ENCODE measurements around the gene AFF1. TPM values are rescaled to one million over a fixed set of nuclear protein-coding genes. Genes with fewer than 3 reads are reported as not detected.
"Not testable (repeated sequence)": the region's sequence is repeated elsewhere in the genome, so short reads cannot be mapped to it uniquely, and the experiment has no call there.

AFF1 gene
- total and polyA plus RNA-seq, 5 donors = 63.4 to 86.6 (median 83.1) TPM

DNA sequence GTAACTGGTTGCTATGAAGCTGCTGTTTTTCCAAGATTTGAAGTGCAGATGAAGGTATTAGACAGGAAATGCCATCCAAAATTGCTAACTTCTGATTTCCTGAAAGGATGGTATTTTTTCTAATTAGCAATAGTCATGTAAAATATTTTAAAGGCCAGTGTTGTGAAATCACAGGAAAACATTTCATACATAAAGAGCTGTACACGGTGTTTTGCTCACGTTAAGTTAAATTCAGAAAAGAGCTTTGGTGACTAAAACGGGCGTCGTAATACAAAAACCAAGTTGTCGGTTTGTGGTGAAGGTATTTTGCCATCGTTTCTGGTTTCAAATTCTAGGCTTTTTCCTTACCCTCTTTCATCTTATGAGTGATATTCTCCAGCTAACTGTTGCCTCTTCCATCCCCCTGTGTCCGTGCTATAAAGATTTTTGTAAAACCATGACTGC is 39.8 kb downstream of the AFF1 start:
- DNase-seq (no peak), ATAC-seq (no peak)
- intact Hi-C loops (cut with DNase I) = no loop called here
- Histone ChIP-seq H3K27me3 (ENCODE audit: control insufficient read depth, insufficient read depth) (no peaks in the 10 kb centered on the region), H3K4me1 (ENCODE audit: control insufficient read depth, insufficient read depth, low read length) (peaks cover 8% of the 10 kb centered on the region), H3K27ac (ENCODE audit: low read length) (no peak overlapping the region), H3K4me3 (ENCODE audit: low read length) (no peak overlapping the region), H3K9me3 (ENCODE audit: control insufficient read depth, low read length) (no peaks in the 10 kb centered on the region)
- WGBS = 72% methylated on average over 8 of the region's 8 CpGs

DNA sequence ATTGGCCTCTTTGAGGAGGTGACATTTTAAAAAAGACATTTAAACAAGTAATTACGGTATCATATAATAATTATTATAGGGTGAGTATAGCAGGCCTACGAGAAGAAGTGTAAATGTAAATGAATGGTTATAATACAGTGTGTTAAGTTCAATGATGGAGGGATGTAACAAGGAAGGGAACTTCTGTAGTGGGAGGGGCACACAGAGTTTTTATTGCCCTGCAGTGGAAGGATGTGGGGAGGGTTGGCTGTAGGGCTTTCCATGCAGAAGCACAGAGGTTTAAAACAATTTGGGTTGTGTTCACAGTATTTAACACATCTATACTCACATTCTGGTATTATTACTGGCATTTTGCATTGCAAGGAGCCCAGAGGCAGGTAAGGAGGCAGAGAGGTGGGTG is 41.1 kb downstream of the AFF1 start:
- no peak for ATAC-seq
- Histone ChIP-seq H3K4me1 (ENCODE audit: control insufficient read depth, insufficient read depth, low read length) (peaks cover 3% of the 10 kb centered on the region), H3K27ac (ENCODE audit: low read length) (no peak overlapping the region), H3K27me3 (ENCODE audit: control insufficient read depth, insufficient read depth) (no peaks in the 10 kb centered on the region), H3K9me3 (ENCODE audit: control insufficient read depth, low read length) (no peaks in the 10 kb centered on the region), H3K4me3 (ENCODE audit: low read length) (no peak overlapping the region)
- DNase-seq = no peak
- 96% methylated on average over 2 of the region's 2 CpGs for WGBS
- intact Hi-C loops (cut with DNase I) = no loop called here

DNA sequence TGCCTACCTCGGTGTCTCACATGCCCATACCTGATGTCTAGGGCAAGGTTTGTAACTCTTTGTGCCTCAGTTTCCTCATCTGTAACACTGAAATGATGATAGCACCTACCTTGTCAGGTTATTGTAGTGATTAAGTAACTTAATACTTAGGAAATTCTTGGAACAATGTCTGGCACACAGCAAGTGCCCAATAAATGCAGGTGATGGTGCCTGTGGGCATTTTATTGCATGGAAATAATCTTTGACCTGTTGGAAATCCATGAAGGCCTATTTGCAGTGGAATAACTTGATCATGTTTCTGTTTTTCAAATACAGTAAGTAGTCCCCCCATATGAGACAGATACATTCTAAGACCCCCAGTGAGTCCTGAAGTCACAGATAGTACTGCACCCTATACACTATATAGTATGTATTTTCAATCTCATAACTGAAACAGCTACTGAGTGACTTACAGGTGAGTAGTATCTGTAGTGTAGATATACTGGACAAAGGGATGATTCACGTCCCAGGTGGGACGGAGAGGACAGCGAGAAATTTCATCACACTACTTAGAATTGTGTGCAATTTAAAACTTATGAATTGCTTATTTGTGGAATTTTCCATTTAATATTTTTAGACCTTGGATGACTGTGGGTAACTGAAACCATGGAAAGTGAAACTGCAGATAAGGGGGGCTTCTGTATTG is 42.1 kb downstream of the AFF1 start:
- intact Hi-C loops (cut with DNase I) = no loop called here
- WGBS = 93% methylated on average over 4 of the region's 4 CpGs
- DNase-seq (no peak), ATAC-seq (no peak)
- no peaks in the 10 kb centered on the region for H3K27me3 ChIP-seq (ENCODE audit: control insufficient read depth, insufficient read depth)
- H3K4me3 ChIP-seq (ENCODE audit: low read length) = no peak overlapping the region
- H3K9me3 ChIP-seq (ENCODE audit: control insufficient read depth, low read length) = no peaks in the 10 kb centered on the region
- peaks cover 3% of the 10 kb centered on the region for H3K4me1 ChIP-seq (ENCODE audit: control insufficient read depth, insufficient read depth, low read length)
- H3K27ac ChIP-seq (ENCODE audit: low read length) = no peak overlapping the region

DNA sequence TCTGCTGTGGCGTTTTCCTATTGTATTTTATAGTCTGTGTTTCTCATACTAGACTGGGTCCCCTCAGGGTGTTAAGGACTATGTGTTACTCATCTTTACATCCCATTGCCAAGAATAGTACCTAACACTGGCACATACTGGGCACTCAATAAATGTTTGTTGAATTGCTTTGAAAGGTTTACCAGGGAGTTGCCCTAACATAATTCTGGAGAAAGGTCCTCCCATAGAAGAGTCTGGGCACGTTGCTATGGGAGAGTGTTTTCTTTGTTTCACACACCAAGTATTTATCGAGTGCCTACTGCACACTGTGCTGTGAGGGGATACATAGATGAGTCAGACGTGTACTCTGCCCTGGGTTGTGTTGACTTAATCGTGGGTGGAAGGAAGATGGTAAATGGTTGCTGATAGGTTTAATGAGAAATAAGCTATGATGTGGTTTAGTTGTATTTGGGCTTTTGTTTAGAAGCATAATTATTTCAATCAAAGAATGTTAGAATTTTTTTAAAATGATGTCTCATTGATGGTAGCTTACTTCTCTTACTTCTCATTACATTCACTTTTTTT is 42.9 kb downstream of the AFF1 start:
- ATAC-seq (peak; percentile 44 to 72), DNase-seq (no peak)
- intact Hi-C loops (cut with DNase I) = no loop called here
- H3K9me3 ChIP-seq (ENCODE audit: control insufficient read depth, low read length) = no peaks in the 10 kb centered on the region
- H3K27ac ChIP-seq (ENCODE audit: low read length) = no peak overlapping the region
- H3K27me3 ChIP-seq (ENCODE audit: control insufficient read depth, insufficient read depth) = no peaks in the 10 kb centered on the region
- H3K4me1 ChIP-seq (ENCODE audit: control insufficient read depth, insufficient read depth, low read length) = peaks cover 3% of the 10 kb centered on the region
- 68% methylated on average over 5 of the region's 5 CpGs for WGBS
- H3K4me3 ChIP-seq (ENCODE audit: low read length) = no peak overlapping the region

DNA sequence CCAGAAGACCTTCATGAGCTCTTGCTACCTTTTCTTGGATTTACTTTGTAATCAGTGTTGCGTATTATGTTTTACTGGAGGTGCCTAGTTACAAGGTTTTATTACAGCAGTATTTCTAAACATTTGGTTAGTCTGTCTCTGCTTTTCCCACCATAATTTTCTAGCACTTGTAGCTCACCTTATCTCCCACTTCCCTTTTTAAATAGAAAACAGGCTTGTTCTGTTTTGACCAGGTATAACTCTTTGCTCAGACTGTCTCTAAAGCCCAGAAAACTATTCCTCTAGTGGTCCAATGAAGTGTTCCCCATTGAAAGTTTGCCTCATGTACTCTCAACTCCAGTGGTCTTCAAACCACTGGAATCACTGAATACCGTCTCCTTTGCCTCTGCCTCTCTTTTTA is 43.9 kb downstream of the AFF1 start:
- H3K27ac ChIP-seq (ENCODE audit: low read length) = no peak overlapping the region
- no peak for ATAC-seq
- no peaks in the 10 kb centered on the region for H3K4me1 ChIP-seq (ENCODE audit: control insufficient read depth, insufficient read depth, low read length)
- H3K4me3 ChIP-seq (ENCODE audit: low read length) = no peak overlapping the region
- no peaks in the 10 kb centered on the region for H3K9me3 ChIP-seq (ENCODE audit: control insufficient read depth, low read length)
- H3K27me3 ChIP-seq (ENCODE audit: control insufficient read depth, insufficient read depth) = no peaks in the 10 kb centered on the region
- DNase-seq = no peak
- intact Hi-C loops (cut with DNase I) = no loop called here
- WGBS = 47% methylated on average over 2 of the region's 2 CpGs

DNA sequence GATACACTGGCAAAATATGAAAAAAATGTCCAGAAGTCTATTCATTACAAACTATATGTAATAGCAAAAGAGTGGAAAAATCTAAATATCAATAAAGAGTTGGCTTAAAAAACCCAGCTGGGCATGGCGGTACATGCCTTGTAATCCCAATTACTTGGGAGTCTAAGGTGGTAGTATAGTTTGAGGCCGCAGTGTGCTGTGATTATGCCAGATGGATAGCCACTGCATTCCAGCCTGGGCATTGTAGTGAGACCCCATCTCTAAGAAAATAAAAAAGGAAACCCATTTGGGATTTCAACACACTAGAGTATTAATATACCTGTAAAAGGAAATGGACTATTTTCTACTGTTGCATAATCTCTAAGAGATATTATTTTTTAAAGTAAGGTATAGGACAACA is 45.4 kb downstream of the AFF1 start:
- WGBS = 100% methylated on average over 2 of the region's 2 CpGs
- no peaks in the 10 kb centered on the region for H3K9me3 ChIP-seq (ENCODE audit: control insufficient read depth, low read length)
- no peaks in the 10 kb centered on the region for H3K27me3 ChIP-seq (ENCODE audit: control insufficient read depth, insufficient read depth)
- no peak overlapping the region for H3K27ac ChIP-seq (ENCODE audit: low read length)
- no peaks in the 10 kb centered on the region for H3K4me1 ChIP-seq (ENCODE audit: control insufficient read depth, insufficient read depth, low read length)
- DNase-seq (no peak), ATAC-seq (no peak)
- no peak overlapping the region for H3K4me3 ChIP-seq (ENCODE audit: low read length)
- intact Hi-C loops (cut with DNase I) = no loop called here

DNA sequence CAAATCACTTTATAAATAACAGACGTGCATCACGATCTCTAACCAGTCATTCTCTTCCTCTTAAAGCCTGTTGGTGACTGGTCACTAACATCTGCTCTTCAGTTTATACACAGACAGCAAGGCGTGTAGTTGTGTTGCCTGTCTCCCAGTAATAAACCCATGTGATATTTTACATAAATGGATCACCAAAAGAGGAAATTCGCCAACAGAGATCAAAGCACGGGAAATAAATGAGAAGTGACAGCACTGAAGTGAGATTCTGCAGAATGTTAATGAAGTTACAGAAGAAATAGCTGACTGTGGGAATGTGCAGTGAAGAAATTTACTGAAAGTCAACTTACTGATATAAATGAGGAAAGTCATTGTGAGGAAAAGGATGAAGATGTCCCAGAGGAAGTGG is 47.0 kb downstream of the AFF1 start:
- Histone ChIP-seq H3K27ac (ENCODE audit: low read length) (no peak overlapping the region), H3K4me3 (ENCODE audit: low read length) (no peak overlapping the region), H3K9me3 (ENCODE audit: control insufficient read depth, low read length) (no peaks in the 10 kb centered on the region), H3K4me1 (ENCODE audit: control insufficient read depth, insufficient read depth, low read length) (no peaks in the 10 kb centered on the region), H3K27me3 (ENCODE audit: control insufficient read depth, insufficient read depth) (no peaks in the 10 kb centered on the region)
- DNase-seq = no peak
- peak in 1 of 2 donors; percentile 45 for ATAC-seq
- 78% methylated on average over 5 of the region's 5 CpGs for WGBS
- intact Hi-C loops (cut with DNase I) = no loop called here

DNA sequence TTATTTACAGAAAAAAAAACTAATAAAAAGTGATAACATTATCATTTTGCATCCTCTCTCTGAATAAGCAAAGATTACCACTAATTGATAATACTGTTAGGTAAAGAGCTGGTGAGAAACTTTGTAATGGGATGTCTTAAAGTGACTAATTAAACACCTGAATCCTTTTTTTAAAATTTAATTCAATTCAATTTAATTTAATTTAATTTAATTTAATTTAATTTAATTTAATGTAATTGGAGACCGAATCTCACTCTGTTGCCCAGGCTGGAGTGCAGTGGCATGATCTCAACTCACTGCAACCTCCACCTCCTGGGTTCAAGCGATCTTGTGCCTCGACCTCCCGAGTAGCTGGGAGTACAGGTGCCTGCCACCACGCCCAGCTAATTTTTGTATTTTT is 51.0 kb downstream of the AFF1 start:
- H3K9me3 ChIP-seq (ENCODE audit: control insufficient read depth, low read length); H3K4me3 ChIP-seq (ENCODE audit: low read length); H3K27me3 ChIP-seq (ENCODE audit: control insufficient read depth, insufficient read depth); DNase-seq; H3K27ac ChIP-seq (ENCODE audit: low read length); H3K4me1 ChIP-seq (ENCODE audit: control insufficient read depth, insufficient read depth, low read length); ATAC-seq; intact Hi-C loops (cut with DNase I): not testable (repeated sequence)
- 98% methylated on average over 5 of the region's 5 CpGs for WGBS

DNA sequence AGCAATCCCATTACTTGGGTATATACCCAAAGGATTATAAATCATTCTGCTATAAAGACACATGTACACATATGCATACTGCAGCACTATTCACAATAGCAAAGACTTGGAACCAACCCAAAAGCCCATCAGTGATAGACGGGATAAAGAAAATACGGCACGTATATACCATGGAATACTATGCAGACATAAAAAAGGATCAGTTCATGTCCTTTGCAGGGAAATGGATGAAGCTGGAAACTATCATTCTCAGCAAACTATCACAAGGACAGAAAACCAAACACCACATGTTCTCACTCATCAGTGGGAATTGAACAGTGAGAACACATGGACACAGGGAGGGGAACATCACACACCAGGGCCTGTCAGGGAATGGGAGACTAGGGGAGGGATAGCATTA is 54.8 kb downstream of the AFF1 start:
- intact Hi-C loops (cut with DNase I); H3K27me3 ChIP-seq (ENCODE audit: control insufficient read depth, insufficient read depth); DNase-seq; H3K4me3 ChIP-seq (ENCODE audit: low read length); H3K9me3 ChIP-seq (ENCODE audit: control insufficient read depth, low read length); H3K4me1 ChIP-seq (ENCODE audit: control insufficient read depth, insufficient read depth, low read length); H3K27ac ChIP-seq (ENCODE audit: low read length); ATAC-seq: not testable (repeated sequence)
- 99% methylated on average over 3 of the region's 3 CpGs for WGBS

DNA sequence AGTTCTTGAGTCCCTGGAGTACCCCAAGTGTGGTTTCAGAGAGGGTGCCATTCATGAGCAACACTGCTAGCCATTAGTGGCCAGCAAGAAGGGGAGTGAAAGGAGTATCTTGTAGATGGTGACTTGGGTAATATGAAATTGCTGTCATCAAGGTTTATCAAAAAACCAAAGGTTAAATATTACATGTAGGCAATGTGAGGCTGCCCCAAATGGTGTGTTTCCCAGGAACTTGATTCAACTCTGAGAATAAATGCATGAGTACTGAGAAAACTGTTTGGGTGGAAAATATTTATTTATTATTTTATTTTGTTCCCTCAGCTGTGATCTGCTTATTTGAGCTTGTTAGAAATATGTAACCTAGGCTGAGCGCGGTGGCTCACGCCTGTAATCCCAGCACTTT is 55.7 kb downstream of the AFF1 start:
- Histone ChIP-seq H3K4me1 (ENCODE audit: control insufficient read depth, insufficient read depth, low read length) (peaks cover 2% of the 10 kb centered on the region), H3K9me3 (ENCODE audit: control insufficient read depth, low read length) (no peaks in the 10 kb centered on the region), H3K27me3 (ENCODE audit: control insufficient read depth, insufficient read depth) (no peaks in the 10 kb centered on the region), H3K27ac (ENCODE audit: low read length) (no peak overlapping the region), H3K4me3 (ENCODE audit: low read length) (no peak overlapping the region)
- intact Hi-C loops (cut with DNase I) = no loop called here
- 96% methylated on average over 3 of the region's 3 CpGs for WGBS
- ATAC-seq = no peak
- DNase-seq = no peak

DNA sequence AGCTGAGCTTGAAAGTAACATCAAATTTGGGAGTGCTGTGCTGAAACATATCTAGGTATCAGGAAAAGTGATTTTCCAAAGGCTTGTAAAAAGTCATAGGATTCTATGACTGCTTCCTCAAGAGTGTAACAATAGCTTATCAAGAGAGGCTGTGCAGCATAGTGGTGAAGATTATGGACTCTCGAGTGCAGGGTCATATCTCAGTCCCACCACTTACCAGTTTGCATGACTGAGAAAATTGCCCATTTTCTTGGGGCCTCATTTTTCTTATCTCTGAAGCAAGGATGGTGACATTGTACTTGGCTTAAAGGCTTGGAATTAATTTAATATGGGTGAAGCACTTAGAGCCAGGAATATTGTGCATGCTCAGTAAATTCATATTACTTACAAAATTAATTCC is 57.2 kb downstream of the AFF1 start:
- no peak for ATAC-seq
- no peak overlapping the region for H3K4me3 ChIP-seq (ENCODE audit: low read length)
- no peaks in the 10 kb centered on the region for H3K27me3 ChIP-seq (ENCODE audit: control insufficient read depth, insufficient read depth)
- no peak overlapping the region for H3K27ac ChIP-seq (ENCODE audit: low read length)
- 54% methylated on average over 1 of the region's 1 CpG for WGBS
- H3K4me1 ChIP-seq (ENCODE audit: control insufficient read depth, insufficient read depth, low read length) = peaks cover 2% of the 10 kb centered on the region
- intact Hi-C loops (cut with DNase I) = no loop called here
- H3K9me3 ChIP-seq (ENCODE audit: control insufficient read depth, low read length) = no peaks in the 10 kb centered on the region
- no peak for DNase-seq

Data from right cardiac atrium (tissue), 5 donors.